Neural progenitor cell (in vitro differentiated cells): Measurements from ENCODE around the gene BCL2L2.

Source experiments
- EZH2phosphoT487 ChIP-seq: fragments of 200-600 bp; sonication (generic); IDR thresholded peaks from 2 replicates; pipeline ENCODE4 v1.6.1; 2017; ENCODE audit warnings: antibody characterized with exemption
- TF ChIP-seq, protein P1 (sequence below): fragments of 200-600 bp; sonication (generic); IDR thresholded peaks from 2 replicates; pipeline ENCODE4 v1.5.1; 2017; ENCODE audit warnings: antibody characterized with exemption, mild to moderate bottlenecking

DNA sequence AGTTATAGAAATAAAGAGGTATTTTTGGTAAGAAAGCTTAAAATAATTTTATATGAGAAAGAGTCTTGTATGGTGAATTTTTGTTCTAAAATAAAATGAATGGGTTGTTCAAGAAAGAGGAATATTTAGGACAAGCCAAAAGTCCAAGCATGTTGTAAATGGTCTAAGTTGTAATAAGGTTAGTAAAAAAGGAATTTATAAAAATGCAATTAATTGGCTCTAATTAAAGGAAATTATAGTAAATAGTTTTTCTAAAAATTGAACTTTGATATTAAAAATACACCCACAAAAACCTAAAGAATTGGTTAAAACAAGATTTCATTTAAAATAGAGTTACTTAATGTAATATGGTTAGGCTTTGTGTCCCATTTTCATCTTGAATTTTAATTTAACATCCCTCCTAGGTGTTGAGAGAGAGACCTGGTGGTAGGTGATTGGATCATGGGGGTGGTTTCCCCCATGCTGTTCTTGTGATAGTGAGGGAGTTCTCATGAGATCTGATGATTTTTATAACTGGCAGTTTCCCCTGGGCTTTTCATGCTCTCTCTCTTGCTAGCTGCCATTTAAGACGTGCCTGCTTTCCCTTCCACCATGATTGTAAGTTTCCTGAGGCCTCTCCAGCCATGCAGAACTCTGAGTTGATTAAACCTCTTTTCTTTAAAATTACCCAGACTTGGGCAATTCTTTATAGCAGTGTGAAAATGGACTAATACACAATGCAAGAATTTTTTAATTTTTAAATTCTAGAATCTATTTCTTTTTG is 33.1 kb downstream of the BCL2L2 start:
- TF ChIP-seq, protein P1, sequence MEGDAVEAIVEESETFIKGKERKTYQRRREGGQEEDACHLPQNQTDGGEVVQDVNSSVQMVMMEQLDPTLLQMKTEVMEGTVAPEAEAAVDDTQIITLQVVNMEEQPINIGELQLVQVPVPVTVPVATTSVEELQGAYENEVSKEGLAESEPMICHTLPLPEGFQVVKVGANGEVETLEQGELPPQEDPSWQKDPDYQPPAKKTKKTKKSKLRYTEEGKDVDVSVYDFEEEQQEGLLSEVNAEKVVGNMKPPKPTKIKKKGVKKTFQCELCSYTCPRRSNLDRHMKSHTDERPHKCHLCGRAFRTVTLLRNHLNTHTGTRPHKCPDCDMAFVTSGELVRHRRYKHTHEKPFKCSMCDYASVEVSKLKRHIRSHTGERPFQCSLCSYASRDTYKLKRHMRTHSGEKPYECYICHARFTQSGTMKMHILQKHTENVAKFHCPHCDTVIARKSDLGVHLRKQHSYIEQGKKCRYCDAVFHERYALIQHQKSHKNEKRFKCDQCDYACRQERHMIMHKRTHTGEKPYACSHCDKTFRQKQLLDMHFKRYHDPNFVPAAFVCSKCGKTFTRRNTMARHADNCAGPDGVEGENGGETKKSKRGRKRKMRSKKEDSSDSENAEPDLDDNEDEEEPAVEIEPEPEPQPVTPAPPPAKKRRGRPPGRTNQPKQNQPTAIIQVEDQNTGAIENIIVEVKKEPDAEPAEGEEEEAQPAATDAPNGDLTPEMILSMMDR = no peak
- TF ChIP-seq EZH2phosphoT487 = no peak
